Measurements from ENCODE around the gene KDM7A. TPM values are rescaled to one million over a fixed set of nuclear protein-coding genes. Genes with fewer than 3 reads are reported as not detected.
"Not testable (repeated sequence)": the region's sequence is repeated elsewhere in the genome, so short reads cannot be mapped to it uniquely, and the experiment has no call there.

Gene KDM7A
- polyA plus RNA-seq, 4 donors, result 9.8 to 15.4 (median 13.9) TPM

- no peak for DNase-seq (ENCODE audit: low read depth in 4 of 4, low spot score in 3 of 4)
Observed at GRCh38 chr7:140160308-140160707, 16.5 kb downstream of the KDM7A start.

GRCh38 chr7:140159497-140159896, 17.3 kb downstream of the KDM7A start:
- no peak for DNase-seq (ENCODE audit: low read depth in 4 of 4, low spot score in 3 of 4)

GRCh38 chr7:140156460-140157080, 20.2 kb downstream of the KDM7A start:
- no peak for DNase-seq (ENCODE audit: low read depth in 4 of 4, low spot score in 3 of 4)

DNA sequence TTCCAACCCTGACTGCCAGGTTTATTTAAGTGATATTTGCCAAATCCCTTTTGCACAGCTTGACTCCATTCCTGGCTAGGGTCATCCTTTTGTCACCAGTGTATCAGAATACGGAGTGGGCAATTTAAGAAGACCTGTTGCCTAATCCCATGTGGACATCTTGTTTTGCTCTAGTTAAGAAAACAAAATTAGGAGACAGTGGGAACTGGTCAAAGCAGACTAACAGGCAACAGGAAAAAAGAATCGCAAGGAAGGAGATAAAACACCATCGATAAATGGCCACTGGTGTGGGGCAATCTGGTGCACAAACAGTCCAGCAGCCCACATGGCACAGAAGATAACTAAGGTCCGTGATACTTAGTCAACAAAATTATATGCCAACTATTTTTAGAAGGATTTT, 21.4 kb downstream of the KDM7A start:
- DNase-seq (ENCODE audit: low read depth in 4 of 4, low spot score in 3 of 4), result no peak

- no peak for DNase-seq (ENCODE audit: low read depth in 4 of 4, low spot score in 3 of 4)
Observed at GRCh38 chr7:140153666-140154161, 23.1 kb downstream of the KDM7A start.

DNA sequence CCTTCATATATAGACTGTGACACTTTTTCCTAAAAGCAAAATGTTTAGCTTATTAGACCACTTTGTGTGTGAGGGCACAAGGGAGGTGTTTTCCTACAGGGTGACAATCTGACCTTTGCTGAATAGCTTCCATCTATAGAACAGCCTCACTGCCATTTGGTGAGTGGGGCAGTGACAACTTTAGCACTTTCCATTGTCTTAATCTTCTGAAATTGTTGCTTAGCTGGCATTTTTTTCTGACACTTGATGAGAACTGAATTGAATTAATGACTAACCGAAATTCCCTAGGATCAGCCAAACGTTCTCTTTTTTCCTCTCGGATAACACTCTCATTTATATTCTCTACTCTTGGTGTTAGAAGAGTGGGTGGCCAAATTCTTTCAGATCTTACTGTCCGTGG, 30.2 kb downstream of the KDM7A start:
- no peak for DNase-seq (ENCODE audit: low read depth in 4 of 4, low spot score in 3 of 4)

- DNase-seq (ENCODE audit: low read depth in 4 of 4, low spot score in 3 of 4), result no peak
Observed at GRCh38 chr7:140145709-140146108, 31.1 kb downstream of the KDM7A start.

- DNase-seq (ENCODE audit: low read depth in 4 of 4, low spot score in 3 of 4), result no peak
Observed at GRCh38 chr7:140144821-140145220, 32.0 kb downstream of the KDM7A start.

DNA sequence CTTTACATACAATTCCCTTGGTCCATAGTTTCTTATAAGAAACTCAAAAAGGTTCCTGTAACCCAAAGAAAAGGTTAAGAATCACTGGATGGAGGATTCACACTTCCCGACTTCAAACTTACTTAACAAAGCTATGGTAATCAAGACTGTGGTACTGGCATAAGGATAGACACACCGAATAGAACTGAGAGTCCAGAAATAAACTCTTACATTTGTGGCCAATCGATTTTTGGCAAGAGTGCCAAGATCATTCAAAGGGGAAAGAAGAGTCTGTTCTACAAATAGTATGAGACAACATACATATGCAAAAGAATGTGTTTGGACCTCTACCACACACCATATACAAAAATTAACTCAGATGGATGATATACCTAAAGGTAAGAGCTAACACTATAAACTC, 32.8 kb downstream of the KDM7A start:
- no peak for DNase-seq (ENCODE audit: low read depth in 4 of 4, low spot score in 3 of 4)

- DNase-seq (ENCODE audit: low read depth in 4 of 4, low spot score in 3 of 4), result no peak
Observed at GRCh38 chr7:140142031-140142430, 34.8 kb downstream of the KDM7A start.

- no peak for DNase-seq (ENCODE audit: low read depth in 4 of 4, low spot score in 3 of 4)
Observed at GRCh38 chr7:140141256-140141655, 35.5 kb downstream of the KDM7A start.

GRCh38 chr7:140137078-140137477, 39.7 kb downstream of the KDM7A start:
- no peak for DNase-seq (ENCODE audit: low read depth in 4 of 4, low spot score in 3 of 4)

- DNase-seq (ENCODE audit: low read depth in 4 of 4, low spot score in 3 of 4), result no peak
Observed at GRCh38 chr7:140136073-140136472, 40.7 kb downstream of the KDM7A start.

DNA sequence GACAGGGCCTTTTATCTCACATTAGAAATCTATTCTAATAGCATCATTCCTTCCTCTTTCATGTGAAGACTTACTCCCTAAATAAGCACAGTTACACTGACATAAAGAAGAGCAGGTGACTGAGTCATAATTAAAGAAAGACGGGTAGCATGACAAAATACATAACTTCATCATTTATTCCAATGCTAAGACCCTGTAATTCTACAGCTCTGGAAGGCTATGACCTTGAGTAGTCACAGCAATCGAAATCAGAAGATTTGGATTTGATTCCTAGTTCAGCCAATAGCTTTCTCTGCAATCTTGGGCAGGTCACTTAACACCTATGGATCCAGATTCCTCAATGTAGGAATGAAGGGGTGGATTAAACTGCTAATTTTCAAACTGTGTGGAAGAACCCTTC, 42.7 kb downstream of the KDM7A start:
- no peak for DNase-seq (ENCODE audit: low read depth in 4 of 4, low spot score in 3 of 4)

DNA sequence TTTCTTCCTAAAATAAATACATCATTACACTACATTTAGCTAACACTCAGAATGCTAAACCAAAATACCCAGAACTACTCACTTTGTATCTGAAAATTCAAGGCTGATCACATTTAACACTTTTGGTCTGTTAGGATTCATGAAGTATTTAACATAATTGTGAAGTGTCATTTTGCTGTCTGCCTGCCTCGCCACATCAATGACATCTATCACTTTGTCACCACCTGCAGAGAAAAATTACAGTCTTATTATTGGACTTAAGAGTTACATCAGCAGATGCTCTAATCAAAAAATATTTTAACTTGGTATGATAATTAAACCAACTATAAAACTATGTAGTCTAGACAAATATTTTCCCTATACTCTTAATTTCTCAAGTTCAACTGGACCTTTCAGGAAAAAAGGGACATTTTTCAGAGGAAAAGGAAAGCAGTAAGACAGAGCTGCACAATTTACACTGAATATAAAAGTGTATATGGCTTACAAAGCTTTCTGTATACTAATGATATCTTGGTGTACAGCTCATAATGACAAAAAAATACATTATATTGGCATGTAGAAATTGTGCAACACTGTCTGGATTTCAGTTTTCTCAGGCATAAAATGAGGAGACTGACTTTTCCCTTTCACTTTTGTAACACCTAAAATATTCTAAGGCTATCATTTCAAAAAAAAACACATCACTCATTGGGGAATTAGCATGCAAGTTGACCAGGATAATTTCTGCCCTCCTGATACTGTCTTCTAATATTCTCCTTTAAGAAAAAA, 49.2 kb downstream of the KDM7A start:
- DNase-seq (ENCODE audit: low read depth in 4 of 4, low spot score in 3 of 4), result no peak

DNA sequence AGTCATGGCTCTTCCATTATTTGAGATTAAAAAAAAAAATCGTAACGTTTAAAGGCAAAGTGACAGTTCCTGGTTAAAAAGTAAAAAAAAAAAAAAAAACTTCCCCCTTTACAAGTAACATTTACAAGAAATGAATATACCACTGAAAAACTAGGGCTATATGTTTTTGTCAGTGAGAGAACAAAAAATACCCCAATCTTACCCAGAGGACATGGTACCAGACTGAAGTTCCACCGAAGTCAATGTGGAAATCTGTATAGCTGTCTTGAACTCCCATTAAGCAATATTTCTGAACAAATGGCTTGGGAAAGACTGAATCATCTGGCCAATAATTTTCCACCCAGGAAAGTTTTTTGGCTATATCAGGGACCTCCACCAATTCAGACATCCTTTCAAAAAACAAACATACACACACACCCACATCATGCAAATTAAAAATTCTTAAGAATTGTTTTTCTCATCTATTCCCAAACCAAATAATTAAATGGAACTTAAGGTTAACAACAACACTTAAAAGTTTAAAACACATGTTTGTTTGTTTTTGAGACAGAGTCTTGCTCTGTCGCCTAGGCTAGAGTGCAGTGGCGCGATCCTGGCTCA, 50.2 kb downstream of the KDM7A start:
- DNase-seq (ENCODE audit: low read depth in 4 of 4, low spot score in 3 of 4), result no peak

- no peak for DNase-seq (ENCODE audit: low read depth in 4 of 4, low spot score in 3 of 4)
Observed at GRCh38 chr7:140122965-140123364, 53.8 kb downstream of the KDM7A start.

DNA sequence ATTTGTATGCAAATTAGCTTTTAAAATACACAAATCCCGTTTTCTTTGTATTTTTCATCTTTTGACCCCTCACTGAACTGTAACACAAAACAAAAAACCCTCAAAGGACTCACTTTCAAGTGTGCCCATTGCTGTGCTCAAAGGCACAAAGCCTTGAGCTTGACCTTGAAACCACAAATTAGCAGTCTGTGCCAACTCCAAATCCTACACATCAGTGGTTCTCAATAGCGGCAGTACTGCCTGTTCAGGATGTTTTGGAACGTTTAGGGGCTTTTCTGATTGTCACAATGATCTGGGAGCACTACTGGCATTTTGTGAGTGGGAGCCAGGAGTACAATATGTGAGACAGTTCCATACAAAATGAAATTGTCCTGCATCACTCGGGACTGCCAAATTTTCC, 55.5 kb downstream of the KDM7A start:
- no peak for DNase-seq (ENCODE audit: low read depth in 4 of 4, low spot score in 3 of 4)

DNA sequence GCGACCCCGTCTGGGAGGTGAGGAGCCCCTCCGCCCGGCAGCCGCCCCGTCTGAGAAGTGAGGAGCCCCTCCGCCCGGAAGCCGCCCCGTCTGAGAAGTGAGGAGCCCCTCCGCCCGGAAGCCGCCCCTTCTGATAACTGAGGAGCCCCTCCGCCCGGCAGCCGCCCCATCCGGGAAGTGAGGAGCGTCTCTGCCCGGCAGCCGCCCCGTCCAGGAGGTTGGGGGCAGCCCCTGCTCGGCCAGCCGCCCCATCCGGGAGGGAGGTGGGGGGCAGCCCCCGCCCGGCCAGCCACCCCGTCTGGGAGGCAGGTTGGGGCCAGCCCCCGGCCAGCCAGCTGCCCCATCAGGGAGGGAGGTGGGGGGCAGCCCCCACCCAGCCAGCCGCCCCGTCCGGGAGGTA, 62.0 kb downstream of the KDM7A start:
- not testable (repeated sequence) for DNase-seq (ENCODE audit: low read depth in 4 of 4, low spot score in 3 of 4)

GRCh38 chr7:140108777-140109176, 68.0 kb downstream of the KDM7A start:
- not testable (repeated sequence) for DNase-seq (ENCODE audit: low read depth in 4 of 4, low spot score in 3 of 4)

GRCh38 chr7:140096459-140096858, 80.3 kb downstream of the KDM7A start:
- DNase-seq (ENCODE audit: low read depth in 4 of 4, low spot score in 3 of 4), result no peak

DNA sequence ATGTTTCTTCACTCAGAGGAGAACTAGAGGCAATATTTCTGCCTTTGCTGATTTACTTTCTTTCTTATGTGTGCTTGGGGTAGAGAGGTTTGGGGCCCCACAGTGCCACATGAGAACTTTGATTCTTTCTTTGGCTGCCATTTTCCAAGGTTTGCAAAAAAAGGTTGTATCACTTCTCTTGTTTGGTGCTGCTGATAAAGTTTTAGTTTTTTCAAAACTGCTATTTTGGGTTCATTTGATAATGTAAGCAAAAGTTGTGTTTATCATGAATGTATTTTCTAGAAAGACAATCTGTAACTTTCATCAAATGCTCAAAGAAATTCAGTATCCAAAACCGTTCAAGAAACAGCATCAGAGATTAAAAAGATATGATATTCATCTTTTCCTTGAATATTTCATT, 83.4 kb downstream of the KDM7A start:
- no peak for DNase-seq (ENCODE audit: low read depth in 4 of 4, low spot score in 3 of 4)
